Mononuclear cell (primary cell): ENCODE measurements around the gene KLF6. TPM values are rescaled to one million over a fixed set of nuclear protein-coding genes. Genes with fewer than 3 reads are reported as not detected.

ENCODE experiments used
- H3K27me3 ChIP-seq: 2 replicates; pipeline ENCODE4 v1.6.0; 2011; ENCODE audit warnings: low read length, control low read depth; ENCODE audit not compliant: insufficient read depth
- H3K4me1 ChIP-seq: 2 replicates; pipeline ENCODE4 v1.5.1; 2011; ENCODE audit warnings: mild to moderate bottlenecking, low read length, control low read depth; ENCODE audit not compliant: insufficient read depth
- H3K4me3 ChIP-seq: 2 replicates; pipeline ENCODE4 v1.5.1; 2011; ENCODE audit warnings: mild to moderate bottlenecking, low read length, moderate library complexity
- H3K9me3 ChIP-seq: 2 replicates; pipeline ENCODE4 v1.5.1; 2011; ENCODE audit warnings: low read depth, mild to moderate bottlenecking, control low read depth, low read length
- total RNA-seq: library from RNA; depleted of rRNA; stranded (reverse); fragments of >200 nt; gene quantifications from one replicate; pipeline ENCODE4 v1.2.3, GENCODE V29; 2012

Gene KLF6
- total RNA-seq, 1 donor = 606 TPM

- H3K9me3 ChIP-seq = no peaks in the 10 kb centered on the region
- H3K27me3 ChIP-seq = no peaks in the 10 kb centered on the region
- H3K4me1 ChIP-seq = no peaks in the 10 kb centered on the region
- H3K4me3 ChIP-seq = no peak overlapping the region
These were observed 35.2 kb upstream of the KLF6 start for GRCh38 chr10:3820255-3820654.

GRCh38 chr10:3816995-3817394 lies 32.0 kb upstream of the KLF6 start:
- H3K27me3 ChIP-seq = no peaks in the 10 kb centered on the region

GRCh38 chr10:3814838-3815220 lies 29.8 kb upstream of the KLF6 start:
- Histone ChIP-seq H3K4me3 (no peak overlapping the region), H3K27me3 (no peaks in the 10 kb centered on the region), H3K4me1 (peaks cover 27% of the 10 kb centered on the region), H3K9me3 (no peaks in the 10 kb centered on the region)

More at GRCh38 chr10:3816995-3817394, 32.0 kb upstream of the KLF6 start:
- H3K4me1 ChIP-seq = peaks cover 5% of the 10 kb centered on the region
- no peaks in the 10 kb centered on the region for H3K9me3 ChIP-seq
- H3K4me3 ChIP-seq = no peak overlapping the region

- Histone ChIP-seq H3K4me3 (no peak overlapping the region), H3K4me1 (peaks cover 33% of the 10 kb centered on the region), H3K9me3 (no peaks in the 10 kb centered on the region), H3K27me3 (no peaks in the 10 kb centered on the region)
These were observed 29.2 kb upstream of the KLF6 start for GRCh38 chr10:3813986-3814837.

- H3K4me3 ChIP-seq = no peak overlapping the region
- H3K27me3 ChIP-seq = no peaks in the 10 kb centered on the region
- H3K9me3 ChIP-seq = no peaks in the 10 kb centered on the region
- H3K4me1 ChIP-seq = peaks cover 38% of the 10 kb centered on the region
These were observed 28.3 kb upstream of the KLF6 start for GRCh38 chr10:3813267-3813666.

GRCh38 chr10:3812141-3812540 lies 27.1 kb upstream of the KLF6 start:
- H3K4me1 ChIP-seq = peaks cover 50% of the 10 kb centered on the region
- no peaks in the 10 kb centered on the region for H3K9me3 ChIP-seq
- no peaks in the 10 kb centered on the region for H3K27me3 ChIP-seq

GRCh38 chr10:3811291-3811870 lies 26.4 kb upstream of the KLF6 start:
- Histone ChIP-seq H3K27me3 (no peaks in the 10 kb centered on the region), H3K4me3 (no peak overlapping the region), H3K9me3 (no peaks in the 10 kb centered on the region), H3K4me1 (peaks cover 57% of the 10 kb centered on the region)

More at GRCh38 chr10:3812141-3812540, 27.1 kb upstream of the KLF6 start:
- no peak overlapping the region for H3K4me3 ChIP-seq

GRCh38 chr10:3808689-3809199 lies 23.7 kb upstream of the KLF6 start:
- Histone ChIP-seq H3K4me3 (no peak overlapping the region), H3K4me1 (peaks cover 78% of the 10 kb centered on the region), H3K27me3 (no peaks in the 10 kb centered on the region), H3K9me3 (no peaks in the 10 kb centered on the region)

GRCh38 chr10:3807928-3808496 lies 23.0 kb upstream of the KLF6 start:
- peaks cover 86% of the 10 kb centered on the region for H3K4me1 ChIP-seq
- H3K4me3 ChIP-seq = no peak overlapping the region
- H3K9me3 ChIP-seq = no peaks in the 10 kb centered on the region

GRCh38 chr10:3807211-3807927 lies 22.4 kb upstream of the KLF6 start:
- H3K4me3 ChIP-seq = no peak overlapping the region
- peaks cover 87% of the 10 kb centered on the region for H3K4me1 ChIP-seq

More at GRCh38 chr10:3807928-3808496, 23.0 kb upstream of the KLF6 start:
- no peaks in the 10 kb centered on the region for H3K27me3 ChIP-seq

GRCh38 chr10:3806603-3807002 lies 21.6 kb upstream of the KLF6 start:
- H3K4me3 ChIP-seq = no peak overlapping the region
- no peaks in the 10 kb centered on the region for H3K27me3 ChIP-seq
- peaks cover 80% of the 10 kb centered on the region for H3K4me1 ChIP-seq
- no peaks in the 10 kb centered on the region for H3K9me3 ChIP-seq

More at GRCh38 chr10:3807211-3807927, 22.4 kb upstream of the KLF6 start:
- H3K27me3 ChIP-seq = no peaks in the 10 kb centered on the region
- no peaks in the 10 kb centered on the region for H3K9me3 ChIP-seq

GRCh38 chr10:3805791-3806461 lies 20.9 kb upstream of the KLF6 start:
- Histone ChIP-seq H3K4me3 (no peak overlapping the region), H3K27me3 (no peaks in the 10 kb centered on the region), H3K9me3 (no peaks in the 10 kb centered on the region), H3K4me1 (peaks cover 77% of the 10 kb centered on the region)

GRCh38 chr10:3805201-3805790 lies 20.3 kb upstream of the KLF6 start:
- Histone ChIP-seq H3K4me3 (no peak overlapping the region), H3K4me1 (peaks cover 73% of the 10 kb centered on the region), H3K27me3 (no peaks in the 10 kb centered on the region), H3K9me3 (no peaks in the 10 kb centered on the region)
